ENCODE data around the gene KPNB1.

GRCh38 chr17:47653442-47653841 is 3.7 kb downstream of the KPNB1 start:
- TF ChIP-seq CTCF (IDR thresholded peaks at IDR 0.05) (no peak), POLR2A (IDR thresholded peaks at IDR 0.05) (no peak), POLR2AphosphoS5 (IDR thresholded peaks at IDR 0.05) (no peak), EP300 (IDR thresholded peaks at IDR 0.05) (no peak)

Measured in suprapubic skin (tissue), 4 donors.